Middle frontal gyrus (tissue), 1 donor: ENCODE measurements around the gene GDF3.
"Not testable (repeated sequence)": the region's sequence is repeated elsewhere in the genome, so short reads cannot be mapped to it uniquely, and the experiment has no call there.

Source experiments
- DNase-seq: peaks from one replicate; pipeline ENCODE4 v3.0.0-alpha.2; 2015; ENCODE audit warnings: low spot score; ENCODE audit errors: extremely low spot score

The GDF3 gene

DNA sequence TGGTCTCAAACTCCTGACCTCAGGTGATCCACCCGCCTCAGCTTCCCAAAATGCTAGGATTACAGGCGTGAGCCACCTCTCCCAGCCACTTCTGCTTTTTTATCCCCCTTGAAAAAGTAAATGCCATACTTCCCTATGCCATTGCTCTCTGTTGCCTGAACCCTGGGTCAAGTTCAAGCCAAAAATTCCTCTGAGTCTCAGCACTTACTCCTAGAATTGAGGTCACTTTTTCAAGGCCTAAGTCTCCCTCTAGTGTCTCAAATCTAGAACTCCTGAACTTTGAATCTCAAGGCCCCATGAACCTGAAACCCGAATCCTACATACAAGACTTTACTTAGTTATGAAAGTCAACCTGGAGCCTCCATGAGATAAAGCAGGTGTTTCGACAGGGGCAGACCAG, 28.4 kb downstream of the GDF3 start:
- DNase-seq = no peak

DNA sequence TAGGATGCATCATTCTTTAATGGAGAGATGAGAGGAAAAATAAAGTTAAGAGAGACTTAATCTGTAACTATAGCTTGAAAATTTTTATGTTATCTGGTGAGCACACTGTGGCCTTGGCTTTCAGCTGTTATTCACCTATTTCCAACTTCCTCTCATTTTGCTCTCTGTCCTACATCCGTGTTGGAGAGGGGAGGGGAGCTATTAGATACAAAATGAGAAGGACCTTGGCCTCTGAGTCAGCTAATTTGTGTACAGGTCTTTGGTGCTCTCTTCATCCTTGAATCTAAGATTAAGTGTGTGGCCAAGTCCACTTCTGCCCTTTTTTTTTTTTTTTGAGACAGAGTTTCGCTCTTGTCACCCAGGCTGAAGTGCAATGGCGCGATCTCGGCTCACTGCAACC, 29.0 kb downstream of the GDF3 start:
- no peak for DNase-seq

DNA sequence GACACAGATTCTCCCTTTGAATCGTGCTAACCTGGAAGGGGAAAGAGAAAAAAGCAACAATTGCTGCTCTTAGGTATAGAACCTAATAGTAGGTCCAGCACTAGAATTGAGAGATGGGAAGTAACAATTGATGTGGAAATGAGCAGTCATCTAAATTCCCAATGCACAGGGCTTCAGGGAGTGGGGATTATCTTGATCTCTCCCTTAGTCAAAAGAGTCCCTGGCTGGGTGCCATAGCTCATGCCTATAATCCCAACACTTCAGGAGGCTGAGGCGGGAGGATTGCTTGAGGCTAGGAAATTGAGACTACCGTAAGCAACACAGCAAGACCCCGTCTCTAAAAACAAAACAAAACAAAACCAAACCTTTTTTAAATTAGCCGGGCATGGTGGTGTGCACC, 33.8 kb downstream of the GDF3 start:
- no peak for DNase-seq

DNA sequence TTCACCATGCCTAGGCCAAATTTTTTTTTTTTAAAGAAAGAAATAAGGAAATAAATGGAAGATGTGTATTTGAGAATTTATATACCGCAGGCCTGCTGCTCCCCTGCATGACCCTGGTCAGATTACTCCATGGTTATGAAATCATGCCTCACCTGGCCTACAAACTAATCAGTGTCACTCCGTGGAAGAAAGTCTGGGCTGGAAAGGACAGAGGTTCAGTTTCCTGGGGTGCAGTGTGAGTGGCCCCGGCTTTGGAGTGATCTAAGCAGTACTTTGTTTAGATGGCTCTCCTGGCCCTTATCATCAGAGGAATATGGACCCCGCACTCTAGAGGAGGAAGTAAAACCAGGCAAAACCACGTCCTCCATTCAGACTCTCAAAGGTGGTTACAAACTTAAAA, 39.5 kb downstream of the GDF3 start:
- DNase-seq = no peak

DNA sequence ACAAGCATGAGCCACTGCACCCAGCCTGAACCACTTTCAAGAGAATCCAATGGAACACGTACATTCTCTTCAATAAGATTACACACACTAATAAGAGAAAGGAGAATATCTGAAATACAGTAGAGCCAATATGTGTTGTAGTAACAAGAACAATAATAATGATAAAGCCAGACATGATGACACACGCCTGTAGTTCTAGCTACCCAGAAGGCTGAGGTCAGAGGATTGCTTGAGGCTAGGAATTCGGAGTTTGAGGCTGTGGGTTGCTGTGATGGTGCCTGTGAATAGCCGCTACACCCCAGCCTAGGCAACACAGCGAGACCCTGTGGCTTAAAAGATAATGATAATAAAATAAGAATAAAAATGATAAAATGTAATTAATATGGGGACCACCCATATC, 45.5 kb downstream of the GDF3 start:
- no peak for DNase-seq

DNA sequence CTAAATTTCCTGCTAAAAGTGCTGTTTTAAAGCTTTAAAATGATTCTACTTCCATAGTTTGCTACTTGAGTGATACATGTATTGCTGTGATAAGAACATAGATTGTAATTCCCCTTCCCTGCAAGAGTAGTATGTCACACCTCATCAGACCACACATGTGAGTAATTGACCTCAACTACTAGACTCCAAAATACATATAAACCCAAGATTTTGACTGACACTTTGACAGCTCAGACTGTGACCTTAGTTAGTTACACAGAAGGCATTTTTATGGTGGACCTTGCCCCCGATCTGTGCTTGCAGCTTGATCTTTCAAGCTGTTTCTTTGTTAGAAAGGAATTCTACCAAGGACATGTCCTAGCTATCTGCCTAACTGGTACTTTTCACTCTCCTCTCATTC, 48.5 kb downstream of the GDF3 start:
- DNase-seq = no peak

DNA sequence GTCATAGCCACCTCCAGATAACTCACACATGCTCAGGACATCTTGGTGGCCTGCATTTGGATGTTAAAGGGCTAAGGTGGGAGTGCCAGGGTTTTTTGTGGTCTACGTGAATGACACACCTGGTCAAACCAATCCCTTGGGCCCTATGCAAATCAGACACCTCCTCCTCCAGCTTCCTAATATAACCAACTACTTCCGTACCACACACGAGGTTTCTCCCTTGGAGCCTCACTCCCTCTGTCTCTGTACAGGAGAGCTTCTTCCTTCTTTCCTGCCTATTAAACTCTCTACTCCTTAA, 49.4 kb downstream of the GDF3 start:
- DNase-seq = no peak

DNA sequence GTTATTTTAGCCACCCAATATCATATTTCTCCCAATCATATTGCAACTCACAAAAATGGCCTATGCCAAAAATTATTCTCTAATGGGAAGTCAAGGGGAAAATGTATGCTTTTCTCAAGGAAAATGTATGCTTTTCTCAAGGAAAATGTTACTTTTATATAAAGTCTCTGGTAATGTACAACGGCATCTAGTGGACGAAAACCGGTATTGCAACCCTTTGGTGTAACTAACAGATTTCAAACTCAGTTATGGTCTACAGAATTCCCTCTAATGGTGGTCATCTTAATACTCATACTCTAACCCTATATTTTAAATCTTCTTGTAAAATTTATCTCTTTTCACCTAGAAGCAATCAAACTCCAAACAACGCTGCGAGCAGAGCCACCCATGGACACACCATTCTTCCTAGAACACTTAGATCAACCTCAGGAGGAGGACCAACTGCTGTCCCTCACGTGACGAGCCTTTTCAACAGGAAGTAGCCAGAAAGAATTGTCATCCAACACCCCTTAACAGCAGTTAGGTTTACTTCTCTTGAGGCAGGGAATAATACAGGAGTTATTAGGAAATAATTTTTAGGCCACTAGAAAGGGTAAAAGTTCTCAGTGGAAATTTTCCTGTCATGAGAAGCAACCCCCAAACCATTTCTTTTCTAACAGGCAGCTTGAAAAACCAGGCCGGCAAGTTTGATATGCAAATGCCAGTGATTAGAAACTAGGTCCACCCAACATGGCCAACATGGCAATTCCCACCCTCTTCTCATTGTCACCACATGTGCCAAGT, 50.0 kb downstream of the GDF3 start:
- peak; percentile 8 for DNase-seq

DNA sequence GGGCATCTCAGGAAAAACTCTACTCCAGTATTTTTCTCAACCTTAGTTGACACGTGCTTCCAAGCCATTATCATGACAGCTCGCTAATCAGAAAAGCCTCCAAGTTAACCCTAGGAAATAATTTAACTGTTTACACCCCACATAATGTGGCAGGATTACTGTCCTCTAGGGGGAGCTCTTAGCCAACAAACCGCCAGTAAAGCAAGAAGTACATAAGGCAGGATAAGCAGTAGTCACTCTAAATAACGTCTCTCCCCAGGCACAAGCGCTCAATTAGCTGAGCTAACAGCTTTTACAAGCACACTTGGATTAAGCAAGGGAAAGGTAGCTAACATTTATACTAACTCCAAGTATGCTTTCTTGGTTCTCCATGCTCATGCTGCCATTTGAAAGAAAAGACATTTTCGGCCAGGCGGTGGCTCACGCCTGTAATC, 52.7 kb downstream of the GDF3 start:
- DNase-seq = no peak

DNA sequence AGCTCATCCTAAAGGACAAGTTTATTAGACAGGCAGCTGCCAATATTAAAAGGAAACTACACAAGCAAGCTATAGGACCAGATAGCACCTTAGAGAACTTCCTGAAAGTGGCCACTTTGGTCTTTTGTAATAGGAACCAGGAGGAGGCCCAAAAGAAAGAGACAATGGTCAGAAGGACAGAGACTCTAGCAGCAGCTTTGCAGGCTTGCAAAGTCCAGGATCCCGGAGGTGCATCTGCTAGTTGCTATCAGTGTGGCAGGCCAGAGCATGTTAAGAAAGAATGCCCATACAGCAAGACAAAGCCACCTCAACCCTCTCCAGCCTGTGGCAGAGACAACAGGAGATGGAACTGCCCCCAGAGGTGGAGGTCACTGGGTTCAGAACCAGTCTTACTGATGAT, 53.3 kb downstream of the GDF3 start:
- DNase-seq = no peak

DNA sequence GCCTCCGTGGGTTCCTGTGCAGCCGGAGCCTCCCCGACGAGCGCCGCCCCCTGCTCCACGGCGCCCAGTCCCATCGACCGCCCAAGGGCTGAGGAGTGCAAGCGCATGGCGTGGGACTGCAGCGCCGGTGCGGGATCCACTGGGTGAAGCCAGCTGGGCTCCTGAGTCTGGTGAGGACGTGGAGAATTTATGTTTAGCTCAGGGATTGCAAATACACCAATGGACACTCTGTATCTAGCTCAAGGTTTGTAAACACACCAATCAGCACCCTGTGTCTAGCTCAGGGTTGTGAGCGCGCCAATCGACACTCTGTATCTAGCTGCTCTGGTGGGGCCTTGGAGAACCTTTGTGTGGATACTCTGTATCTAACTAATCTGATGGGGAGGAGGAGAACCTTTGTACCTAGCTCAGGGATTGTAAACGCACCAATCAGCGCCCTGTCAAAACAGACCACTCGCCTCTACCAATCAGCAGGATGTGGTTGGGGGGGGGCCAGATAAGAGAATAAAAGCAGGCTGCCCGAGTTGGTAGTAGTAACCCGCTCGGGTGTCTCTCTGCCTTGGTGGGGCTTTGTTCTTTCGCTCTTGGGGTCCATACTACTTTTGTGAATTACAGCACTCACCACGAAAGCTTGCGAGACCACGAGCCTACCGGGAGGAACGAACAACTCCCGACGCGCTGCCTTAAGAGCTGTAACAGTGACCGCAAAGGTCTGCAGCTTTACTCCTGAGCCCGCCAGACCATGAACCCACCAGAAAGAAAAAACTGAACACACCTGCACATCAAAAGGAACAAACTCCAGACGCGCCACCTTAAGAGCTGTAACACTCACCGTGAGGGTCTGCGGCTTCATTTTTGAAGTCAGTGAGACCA, 55.2 kb downstream of the GDF3 start:
- not testable (repeated sequence) for DNase-seq
